HG02970 (cell line): ENCODE measurements around the gene GPC6.

ENCODE experiments used
- ATAC-seq: cut with Tn5 transposase; IDR thresholded peaks from one replicate; pipeline ENCODE4 v1.9.1; 2021; ENCODE audit warnings: mild to moderate bottlenecking, moderate library complexity, moderate number of reproducible peaks; ENCODE audit not compliant: unreplicated experiment, low FRiP score

GPC6 gene

GRCh38 chr13:94058821-94059360 lies 832.3 kb downstream of the GPC6 start:
- ATAC-seq, result no peak

GRCh38 chr13:94061301-94061700 lies 834.7 kb downstream of the GPC6 start:
- no peak for ATAC-seq

- no peak for ATAC-seq
Measured at GRCh38 chr13:94063096-94063495, 836.5 kb downstream of the GPC6 start.

GRCh38 chr13:94063848-94064247 lies 837.2 kb downstream of the GPC6 start:
- no peak for ATAC-seq

- no peak for ATAC-seq
Measured at GRCh38 chr13:94065741-94066140, 839.1 kb downstream of the GPC6 start.

GRCh38 chr13:94073007-94073744 lies 846.6 kb downstream of the GPC6 start:
- ATAC-seq, result no peak

- ATAC-seq, result no peak
Measured at GRCh38 chr13:94079876-94080275, 853.3 kb downstream of the GPC6 start.

- ATAC-seq, result no peak
Measured at GRCh38 chr13:94080527-94080926, 853.9 kb downstream of the GPC6 start.

- no peak for ATAC-seq
Measured at GRCh38 chr13:94087100-94087499, 860.5 kb downstream of the GPC6 start.

- no peak for ATAC-seq
Measured at GRCh38 chr13:94088742-94089141, 862.1 kb downstream of the GPC6 start.

- no peak for ATAC-seq
Measured at GRCh38 chr13:94090773-94091480, 864.3 kb downstream of the GPC6 start.

- no peak for ATAC-seq
Measured at GRCh38 chr13:94093652-94094315, 867.2 kb downstream of the GPC6 start.

GRCh38 chr13:94109715-94110374 lies 883.2 kb downstream of the GPC6 start:
- no peak for ATAC-seq

GRCh38 chr13:94112227-94112626 lies 885.6 kb downstream of the GPC6 start:
- no peak for ATAC-seq

GRCh38 chr13:94112731-94113130 lies 886.1 kb downstream of the GPC6 start:
- no peak for ATAC-seq

- ATAC-seq, result no peak
Measured at GRCh38 chr13:94113245-94113644, 886.6 kb downstream of the GPC6 start.

GRCh38 chr13:94114166-94114565 lies 887.6 kb downstream of the GPC6 start:
- ATAC-seq, result no peak

GRCh38 chr13:94115054-94115453 lies 888.4 kb downstream of the GPC6 start:
- no peak for ATAC-seq

GRCh38 chr13:94119360-94119936 lies 892.8 kb downstream of the GPC6 start:
- no peak for ATAC-seq

GRCh38 chr13:94120878-94121277 lies 894.3 kb downstream of the GPC6 start:
- no peak for ATAC-seq
